Hepatocyte (in vitro differentiated cells): ENCODE measurements around the gene ARIH2.

Experiments
- EZH2 ChIP-seq: fragments of 200-600 bp; sonication (generic); IDR thresholded peaks from 2 replicates; pipeline ENCODE4 v1.6.1; 2016; ENCODE audit warnings: antibody characterized with exemption, mild to moderate bottlenecking, borderline replicate concordance
- EZH2phosphoT487 ChIP-seq: fragments of 200-600 bp; sonication (generic); IDR thresholded peaks from one replicate; pipeline ENCODE4 v1.6.1; 2018; ENCODE audit warnings: antibody characterized with exemption, mild to moderate bottlenecking, low read depth, moderate library complexity; ENCODE audit not compliant: unreplicated experiment, severe bottlenecking
- TF ChIP-seq, protein P1 (sequence below): fragments of 200-600 bp; sonication (generic); IDR thresholded peaks from 2 replicates; pipeline ENCODE4 v1.5.1; 2016; ENCODE audit warnings: antibody characterized with exemption, mild to moderate bottlenecking; ENCODE audit not compliant: poor library complexity

DNA sequence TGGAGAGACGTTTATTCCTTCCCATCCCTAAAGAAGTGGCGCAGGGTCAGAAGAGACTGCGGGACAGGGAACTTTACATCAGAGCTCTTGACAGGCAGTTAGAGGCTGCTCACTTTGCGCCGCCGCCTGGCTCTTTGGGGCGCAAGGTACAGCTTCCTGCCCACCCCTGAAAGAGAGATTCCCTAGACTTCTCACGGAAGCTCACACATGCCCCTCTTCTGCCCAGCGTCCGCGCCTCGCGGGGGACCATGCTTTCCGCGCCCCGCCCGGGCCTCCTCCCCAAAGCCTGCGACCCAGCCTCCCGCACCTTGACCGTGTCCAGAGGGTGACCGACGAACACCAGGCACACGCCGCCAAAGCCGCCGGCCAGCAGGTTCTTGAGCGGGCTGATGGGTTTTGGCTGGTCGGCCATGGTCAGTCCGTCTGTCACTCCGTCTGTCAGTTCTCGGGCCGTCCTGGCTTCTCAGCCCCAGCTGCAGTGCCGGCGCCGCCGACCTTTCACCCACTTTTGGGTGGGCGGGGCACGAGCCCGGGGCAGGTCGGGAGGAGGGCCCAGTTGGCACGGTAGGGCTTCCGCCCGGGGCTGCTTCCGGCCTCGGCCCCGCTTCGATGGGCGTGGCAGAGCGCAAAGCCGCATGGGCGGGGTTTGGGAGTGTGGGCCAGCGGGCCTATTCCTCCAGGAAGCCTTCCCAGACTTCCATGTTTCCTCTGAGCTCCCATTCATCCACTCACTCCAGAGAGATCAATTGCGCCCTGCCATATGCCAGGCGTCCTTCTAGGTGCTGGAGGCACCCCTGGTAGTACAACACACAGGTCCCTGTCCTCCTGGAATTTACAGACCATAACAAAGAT lies 20.0 kb upstream of the ARIH2 start, which contains the start of gene SLC25A20:
- TF ChIP-seq, protein P1, sequence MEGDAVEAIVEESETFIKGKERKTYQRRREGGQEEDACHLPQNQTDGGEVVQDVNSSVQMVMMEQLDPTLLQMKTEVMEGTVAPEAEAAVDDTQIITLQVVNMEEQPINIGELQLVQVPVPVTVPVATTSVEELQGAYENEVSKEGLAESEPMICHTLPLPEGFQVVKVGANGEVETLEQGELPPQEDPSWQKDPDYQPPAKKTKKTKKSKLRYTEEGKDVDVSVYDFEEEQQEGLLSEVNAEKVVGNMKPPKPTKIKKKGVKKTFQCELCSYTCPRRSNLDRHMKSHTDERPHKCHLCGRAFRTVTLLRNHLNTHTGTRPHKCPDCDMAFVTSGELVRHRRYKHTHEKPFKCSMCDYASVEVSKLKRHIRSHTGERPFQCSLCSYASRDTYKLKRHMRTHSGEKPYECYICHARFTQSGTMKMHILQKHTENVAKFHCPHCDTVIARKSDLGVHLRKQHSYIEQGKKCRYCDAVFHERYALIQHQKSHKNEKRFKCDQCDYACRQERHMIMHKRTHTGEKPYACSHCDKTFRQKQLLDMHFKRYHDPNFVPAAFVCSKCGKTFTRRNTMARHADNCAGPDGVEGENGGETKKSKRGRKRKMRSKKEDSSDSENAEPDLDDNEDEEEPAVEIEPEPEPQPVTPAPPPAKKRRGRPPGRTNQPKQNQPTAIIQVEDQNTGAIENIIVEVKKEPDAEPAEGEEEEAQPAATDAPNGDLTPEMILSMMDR = no peak
- TF ChIP-seq EZH2 = no peak
- no peak for TF ChIP-seq EZH2phosphoT487
